Left cardiac atrium (tissue), 4 donors: ENCODE results near the gene RNF157. TPM values are rescaled to one million over a fixed set of nuclear protein-coding genes. Genes with fewer than 3 reads are reported as not detected.

Source experiments
- ATAC-seq, 2 donors: fragments of 200-7000 bp; cut with Tn5 transposase; one replicate each; pipeline ENCODE4 v1.9.1; 2020; ENCODE audit warnings: mild to moderate bottlenecking in 2 of 2, moderate library complexity in 2 of 2
- DNase-seq: peaks from one replicate; pipeline ENCODE4 v3.0.0-alpha.2; 2020
- intact Hi-C, 2 donors: fragments of 100-400 bp; cut with DNase I; formaldehyde crosslinking; loops; one replicate each; pipeline versions ENCODE4 v1.14.1 to v1.15.1; 2022 to 2023
- total RNA-seq, 2 donors: library from RNA; stranded (reverse); fragmentation: NEBNext Ultra II Directional; extraction: Animal tissue kit (Norgen Biotek cat#: 25700); gene quantifications; one replicate each; pipeline ENCODE4 v1.2.1, GENCODE V29; 2021
- donor health status: DM: no; HTN: yes; CAD: no.
- donor health status: DM: no; HTN: yes; CAD: no; lungs with severe emphysema.
- donor health status: DM: yes; HTN: yes; CAD: no.
- donor health status: Dilated cardiomyopathy.

RNF157 gene
- total RNA-seq, 2 donors from 2014 or later, result 11.1 to 19.9 TPM

GRCh38 chr17:76153202-76153601 lies 87.1 kb downstream of the RNF157 start:
- no peak for ATAC-seq
- intact Hi-C loops, result no loop called here

GRCh38 chr17:76152591-76152990 lies 87.7 kb downstream of the RNF157 start:
- intact Hi-C loops, result no loop called here
- DNase-seq (no peak), ATAC-seq (no peak)

More at GRCh38 chr17:76153202-76153601, 87.1 kb downstream of the RNF157 start:
- DNase-seq, result no peak

GRCh38 chr17:76151896-76152454 lies 88.3 kb downstream of the RNF157 start:
- ATAC-seq (no peak), DNase-seq (no peak)
- intact Hi-C loops, result no loop called here

GRCh38 chr17:76150712-76151622 lies 89.3 kb downstream of the RNF157 start:
- intact Hi-C loops, result no loop called here
- DNase-seq (no peak), ATAC-seq (no peak)

- DNase-seq (no peak), ATAC-seq (no peak)
- intact Hi-C loops, result no loop called here
Measured at GRCh38 chr17:76149214-76149613, 91.1 kb downstream of the RNF157 start.

- no peak for ATAC-seq
- intact Hi-C loops, result no loop called here
- no peak for DNase-seq
Measured at GRCh38 chr17:76148015-76148326, 92.3 kb downstream of the RNF157 start.

GRCh38 chr17:76147211-76148014 lies 92.9 kb downstream of the RNF157 start:
- intact Hi-C loops, result no loop called here
- ATAC-seq (no peak), DNase-seq (no peak)

GRCh38 chr17:76146053-76146851 lies 94.0 kb downstream of the RNF157 start:
- intact Hi-C loops, result no loop called here
- ATAC-seq (peak in 1 of 2 donors; percentile 10), DNase-seq (no peak)

GRCh38 chr17:76145231-76146052 lies 94.9 kb downstream of the RNF157 start:
- DNase-seq (no peak), ATAC-seq (no peak)
- intact Hi-C loops, result no loop called here

- ATAC-seq (no peak), DNase-seq (no peak)
- intact Hi-C loops, result no loop called here
Measured at GRCh38 chr17:76142585-76143041, 97.7 kb downstream of the RNF157 start.

- intact Hi-C loops, result no loop called here
- ATAC-seq (no peak), DNase-seq (no peak)
Measured at GRCh38 chr17:76142039-76142584, 98.2 kb downstream of the RNF157 start.

GRCh38 chr17:76141212-76142038 lies 98.9 kb downstream of the RNF157 start, which contains the start of gene FOXJ1:
TSS of gene FOXJ1 (minus strand) at chr17:76141245. CDS start at chr17:76140395, 850 bp downstream.
- intact Hi-C loops, result no loop called here
- ATAC-seq (peak; percentile 92 to 94), DNase-seq (peak; percentile 91)

- intact Hi-C loops, result no loop called here
- ATAC-seq, result no peak
- DNase-seq, result no peak
Measured at GRCh38 chr17:76140661-76141211, 99.6 kb downstream of the RNF157 start.

- DNase-seq (no peak), ATAC-seq (no peak)
- intact Hi-C loops, result loop anchor here in 1 of 2 donors (10.0 kb wide), 1 partner anchor 45 kb away; no protein-coding TSS in a partner anchor
Measured at GRCh38 chr17:76139801-76140660, 100.3 kb downstream of the RNF157 start.

GRCh38 chr17:76138896-76139752 lies 101.2 kb downstream of the RNF157 start:
- intact Hi-C loops, result loop anchor here in 1 of 2 donors (10.0 kb wide), 1 partner anchor 46 kb away; no protein-coding TSS in a partner anchor
- DNase-seq (no peak), ATAC-seq (no peak)
